Kidney epithelial cell (primary cell): ENCODE measurements around the gene SEMA3C. TPM values are rescaled to one million over a fixed set of nuclear protein-coding genes. Genes with fewer than 3 reads are reported as not detected.

Experiments used
- DNase-seq: peaks from one replicate; pipeline ENCODE4 v3.0.0-alpha.2; 2010; ENCODE audit warnings: low read depth
- H3K27me3 ChIP-seq: 2 replicates; pipeline ENCODE4 v1.6.0; 2011; ENCODE audit warnings: low read length; ENCODE audit not compliant: control insufficient read depth, insufficient read depth
- H3K36me3 ChIP-seq: 2 replicates; pipeline ENCODE4 v1.5.1; 2011; ENCODE audit warnings: low read length; ENCODE audit not compliant: control insufficient read depth, insufficient read depth
- H3K4me3 ChIP-seq: 2 replicates; pipeline ENCODE4 v1.5.1; 2011; ENCODE audit warnings: low read depth, mild to moderate bottlenecking, control low read depth, low read length
- total RNA-seq: library from RNA; depleted of rRNA; stranded (reverse); fragments of >200 nt; gene quantifications from 2 replicates; pipeline ENCODE4 v1.2.3, GENCODE V29; 2015
- TF ChIP-seq, protein P1 (sequence below): IDR thresholded peaks from 2 replicates; pipeline ENCODE4 v1.5.1; 2011; ENCODE audit warnings: mild to moderate bottlenecking, moderate library complexity, low read length, control low read depth, inconsistent platforms; ENCODE audit not compliant: insufficient read depth, poor library complexity, severe bottlenecking

SEMA3C gene
- total RNA-seq, 1 donor from 2014 or later = 113 TPM

GRCh38 chr7:80763289-80763688, 155.6 kb downstream of the SEMA3C start:
- TF ChIP-seq, protein P1, sequence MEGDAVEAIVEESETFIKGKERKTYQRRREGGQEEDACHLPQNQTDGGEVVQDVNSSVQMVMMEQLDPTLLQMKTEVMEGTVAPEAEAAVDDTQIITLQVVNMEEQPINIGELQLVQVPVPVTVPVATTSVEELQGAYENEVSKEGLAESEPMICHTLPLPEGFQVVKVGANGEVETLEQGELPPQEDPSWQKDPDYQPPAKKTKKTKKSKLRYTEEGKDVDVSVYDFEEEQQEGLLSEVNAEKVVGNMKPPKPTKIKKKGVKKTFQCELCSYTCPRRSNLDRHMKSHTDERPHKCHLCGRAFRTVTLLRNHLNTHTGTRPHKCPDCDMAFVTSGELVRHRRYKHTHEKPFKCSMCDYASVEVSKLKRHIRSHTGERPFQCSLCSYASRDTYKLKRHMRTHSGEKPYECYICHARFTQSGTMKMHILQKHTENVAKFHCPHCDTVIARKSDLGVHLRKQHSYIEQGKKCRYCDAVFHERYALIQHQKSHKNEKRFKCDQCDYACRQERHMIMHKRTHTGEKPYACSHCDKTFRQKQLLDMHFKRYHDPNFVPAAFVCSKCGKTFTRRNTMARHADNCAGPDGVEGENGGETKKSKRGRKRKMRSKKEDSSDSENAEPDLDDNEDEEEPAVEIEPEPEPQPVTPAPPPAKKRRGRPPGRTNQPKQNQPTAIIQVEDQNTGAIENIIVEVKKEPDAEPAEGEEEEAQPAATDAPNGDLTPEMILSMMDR = no peak
- H3K4me3 ChIP-seq = no peak overlapping the region
- peaks cover 1% of the 10 kb centered on the region for H3K36me3 ChIP-seq
- no peaks in the 10 kb centered on the region for H3K27me3 ChIP-seq
- DNase-seq = no peak

- DNase-seq = no peak
- Histone ChIP-seq H3K27me3 (no peaks in the 10 kb centered on the region), H3K36me3 (peaks cover 1% of the 10 kb centered on the region), H3K4me3 (no peak overlapping the region)
- TF ChIP-seq, protein P1 = no peak
Measured at GRCh38 chr7:80760292-80760691, 158.6 kb downstream of the SEMA3C start.

GRCh38 chr7:80752954-80753690, 165.7 kb downstream of the SEMA3C start:
- no peaks in the 10 kb centered on the region for H3K36me3 ChIP-seq
- TF ChIP-seq, protein P1 = no peak
- H3K27me3 ChIP-seq = no peaks in the 10 kb centered on the region

GRCh38 chr7:80749270-80749669, 169.6 kb downstream of the SEMA3C start:
- DNase-seq = no peak
- TF ChIP-seq, protein P1 = no peak
- Histone ChIP-seq H3K4me3 (no peak overlapping the region), H3K27me3 (no peaks in the 10 kb centered on the region), H3K36me3 (no peaks in the 10 kb centered on the region)

More at GRCh38 chr7:80752954-80753690, 165.7 kb downstream of the SEMA3C start:
- H3K4me3 ChIP-seq = no peak overlapping the region
- no peak for DNase-seq

- no peaks in the 10 kb centered on the region for H3K36me3 ChIP-seq
- H3K4me3 ChIP-seq = no peak overlapping the region
- TF ChIP-seq, protein P1 = no peak
- no peaks in the 10 kb centered on the region for H3K27me3 ChIP-seq
- no peak for DNase-seq
Measured at GRCh38 chr7:80748363-80749042, 170.3 kb downstream of the SEMA3C start.
